T-helper 1 cell treated with Interleukin-12 subunit alpha and Interleukin-12 subunit beta and Interleukin-4 antibody, amounts not matched to agents 30 ng/mL and 1 ng/mL, for 36 hours (primary cell): ENCODE results near the gene ECE2. TPM values are rescaled to one million over a fixed set of nuclear protein-coding genes. Genes with fewer than 3 reads are reported as not detected.
"Not testable (repeated sequence)": the region's sequence is repeated elsewhere in the genome, so short reads cannot be mapped to it uniquely, and the experiment has no call there.

ENCODE experiments used
- intact Hi-C: fragments of 100-400 bp; cut with micrococcal nuclease; formaldehyde crosslinking; loops from one replicate; pipeline ENCODE4 v1.15.1; 2024
- total RNA-seq: library from RNA; stranded (reverse); gene quantifications from 2 replicates; pipeline ENCODE4 v1.2.3, GENCODE V29; 2022

Gene ECE2
- total RNA-seq, 1 donor from 2014 or later, result not detected

- intact Hi-C loops, result loop anchor here (1.0 kb wide), 1 partner anchor 159 kb away; the partner anchor contains the start of gene AP2M1
Measured at GRCh38 chr3:184333700-184334099, 57.9 kb downstream of the ECE2 start.

GRCh38 chr3:184334470-184335158 lies 58.8 kb downstream of the ECE2 start:
- intact Hi-C loops, result loop anchor here (1.0 kb wide), 6 partner anchors 20 to 210 kb away; partner anchors contain the start of genes AP2M1, EIF4G1 and PSMD2

GRCh38 chr3:184335291-184335660 lies 59.5 kb downstream of the ECE2 start:
- intact Hi-C loops, result loop anchor here (1.0 kb wide), 5 partner anchors 21 to 209 kb away; partner anchors contain the start of genes EIF4G1 and PSMD2

- intact Hi-C loops, result loop anchor here (1.0 kb wide), 5 partner anchors 22 to 208 kb away; partner anchors contain the start of genes EIF4G1 and PSMD2
Measured at GRCh38 chr3:184335661-184336546, 60.1 kb downstream of the ECE2 start.

GRCh38 chr3:184336547-184337398 lies 61.0 kb downstream of the ECE2 start:
- intact Hi-C loops, result no loop called here

- intact Hi-C loops, result no loop called here
Measured at GRCh38 chr3:184337399-184337714, 61.5 kb downstream of the ECE2 start, which contains the start of gene FAM131A. Gene FAM131A, plus strand, starts transcription at chr3:184337600. Its CDS starts 31 bp downstream, at chr3:184337631.

GRCh38 chr3:184337981-184338380 lies 62.2 kb downstream of the ECE2 start:
- intact Hi-C loops, result no loop called here

GRCh38 chr3:184338511-184338945 lies 62.7 kb downstream of the ECE2 start:
- intact Hi-C loops, result no loop called here

- intact Hi-C loops, result no loop called here
Measured at GRCh38 chr3:184339001-184339400, 63.2 kb downstream of the ECE2 start.

GRCh38 chr3:184339451-184340135 lies 63.8 kb downstream of the ECE2 start:
- intact Hi-C loops, result not testable (repeated sequence)

GRCh38 chr3:184341925-184342324 lies 66.1 kb downstream of the ECE2 start:
- intact Hi-C loops, result no loop called here

Other genes with a start within 250 kb of the ECE2 start
- gene HTR3D, start 244.3 kb upstream of the ECE2 start, total RNA-seq, result not detected in 2 replicates
- not detected in 2 replicates for gene HTR3C, start 223.0 kb upstream of the ECE2 start, total RNA-seq
- gene HTR3E, start 179.0 kb upstream of the ECE2 start, total RNA-seq, result not detected in 2 replicates
- gene EIF2B5, start 140.7 kb upstream of the ECE2 start, total RNA-seq, result 57.4 and 58.0 TPM in 2 replicates
- 41.8 and 47.1 TPM in 2 replicates for gene DVL3, start 120.6 kb upstream of the ECE2 start, total RNA-seq
- 210 and 221 TPM in 2 replicates for gene AP2M1, start 101.2 kb upstream of the ECE2 start, total RNA-seq
- gene ABCF3, start 89.8 kb upstream of the ECE2 start, total RNA-seq, result 70.7 and 73.4 TPM in 2 replicates
- gene VWA5B2, start 46.4 kb upstream of the ECE2 start, total RNA-seq, result not detected in 2 replicates
- gene ALG3, start 27.1 kb upstream of the ECE2 start, total RNA-seq, result 51.5 and 57.4 TPM in 2 replicates
- 6.2 and 6.5 TPM in 2 replicates for gene EEF1AKMT4, start 26.4 kb upstream of the ECE2 start, total RNA-seq
- gene CAMK2N2, start 14.5 kb upstream of the ECE2 start, total RNA-seq, result 0.15 and 0.20 TPM in 2 replicates
- 223 and 235 TPM in 2 replicates for gene PSMD2, start 23.2 kb downstream of the ECE2 start, total RNA-seq
- 387 and 410 TPM in 2 replicates for gene EIF4G1, start 38.6 kb downstream of the ECE2 start, total RNA-seq
- 6.6 and 6.7 TPM in 2 replicates for gene FAM131A, start 61.6 kb downstream of the ECE2 start, total RNA-seq
- 3.7 and 4.9 TPM in 2 replicates for gene CLCN2, start 85.6 kb downstream of the ECE2 start, total RNA-seq
- gene POLR2H, start 85.7 kb downstream of the ECE2 start, total RNA-seq, result 89.9 and 91.2 TPM in 2 replicates
- not detected in 2 replicates for gene THPO, start 102.2 kb downstream of the ECE2 start, total RNA-seq
- gene CHRD, start 104.0 kb downstream of the ECE2 start, total RNA-seq, result not detected in 2 replicates